ENCODE measurements around the gene GGCT. TPM values are rescaled to one million over a fixed set of nuclear protein-coding genes. Genes with fewer than 3 reads are reported as not detected.

Gene GGCT
- total RNA-seq, 1 donor from 2014 or later, result 38.2 TPM

- DNase-seq (ENCODE audit: low read depth), result peak; percentile 26
Measured at GRCh38 chr7:30479202-30480120, 25.2 kb downstream of the GGCT start.

GRCh38 chr7:30478349-30479201 lies 26.1 kb downstream of the GGCT start, which contains the start of gene NOD1:
NOD1 (minus strand) TSS chr7:30478784; CDS start chr7:30456921, 21,863 bp downstream.
- DNase-seq (ENCODE audit: low read depth), result peak; percentile 89

- DNase-seq (ENCODE audit: low read depth), result no peak
Measured at GRCh38 chr7:30476459-30477145, 28.0 kb downstream of the GGCT start.

- DNase-seq (ENCODE audit: low read depth), result peak; percentile 24
Measured at GRCh38 chr7:30475580-30475979, 29.0 kb downstream of the GGCT start.

GRCh38 chr7:30474893-30475292 lies 29.7 kb downstream of the GGCT start:
- peak; percentile 44 for DNase-seq (ENCODE audit: low read depth)

- DNase-seq (ENCODE audit: low read depth), result no peak
Measured at GRCh38 chr7:30474485-30474884, 30.1 kb downstream of the GGCT start.

GRCh38 chr7:30473903-30474302 lies 30.7 kb downstream of the GGCT start:
- no peak for DNase-seq (ENCODE audit: low read depth)

GRCh38 chr7:30472784-30473775 lies 31.5 kb downstream of the GGCT start:
- DNase-seq (ENCODE audit: low read depth), result peak; percentile 36

GRCh38 chr7:30472081-30472783 lies 32.4 kb downstream of the GGCT start:
- no peak for DNase-seq (ENCODE audit: low read depth)

- DNase-seq (ENCODE audit: low read depth), result no peak
Measured at GRCh38 chr7:30471205-30471604, 33.4 kb downstream of the GGCT start.

GRCh38 chr7:30470771-30471170 lies 33.9 kb downstream of the GGCT start:
- peak; percentile 55 for DNase-seq (ENCODE audit: low read depth)

GRCh38 chr7:30470163-30470770 lies 34.4 kb downstream of the GGCT start:
- DNase-seq (ENCODE audit: low read depth), result peak; percentile 73

- peak; percentile 95 for DNase-seq (ENCODE audit: low read depth)
Measured at GRCh38 chr7:30469303-30469702, 35.3 kb downstream of the GGCT start.

- DNase-seq (ENCODE audit: low read depth), result no peak
Measured at GRCh38 chr7:30468791-30469190, 35.8 kb downstream of the GGCT start.

- no peak for DNase-seq (ENCODE audit: low read depth)
Measured at GRCh38 chr7:30468041-30468440, 36.6 kb downstream of the GGCT start.

- DNase-seq (ENCODE audit: low read depth), result no peak
Measured at GRCh38 chr7:30467271-30467670, 37.4 kb downstream of the GGCT start.

- DNase-seq (ENCODE audit: low read depth), result peak; percentile 85
Measured at GRCh38 chr7:30466266-30466665, 38.4 kb downstream of the GGCT start.

GRCh38 chr7:30465811-30466180 lies 38.8 kb downstream of the GGCT start:
- DNase-seq (ENCODE audit: low read depth), result peak; percentile 49
